ENCODE results near the gene LITAFD. TPM values are rescaled to one million over a fixed set of nuclear protein-coding genes. Genes with fewer than 3 reads are reported as not detected.
A peak's percentile ranks its signal among the peaks of the same experiment; 100 is the strongest.
"Not testable (repeated sequence)": the region's sequence is repeated elsewhere in the genome, so short reads cannot be mapped to it uniquely, and the experiment has no call there.

Gene LITAFD
- total RNA-seq, 2 donors from 2014 or later: not detected

GRCh38 chr16:8905795-8906591 is 23.8 kb downstream of the LITAFD start:
- Mint-ChIP-seq H3K27me3 (no peaks in the 10 kb centered on the region), H3K4me3 (no peak overlapping the region), H3K27ac (peak overlapping the region; percentile 19), H3K4me1 (peaks cover 17% of the 10 kb centered on the region), H3K9me3 (no peaks in the 10 kb centered on the region), H3K36me3 (ENCODE audit: low read depth) (peaks cover 99% of the 10 kb centered on the region)
- ATAC-seq (replicated peaks): no peak

GRCh38 chr16:8907096-8907495 is 24.9 kb downstream of the LITAFD start:
- no peak for ATAC-seq (replicated peaks)
- Mint-ChIP-seq H3K36me3 (ENCODE audit: low read depth) (peaks cover 99% of the 10 kb centered on the region), H3K27ac (peak overlapping the region; percentile 43), H3K4me3 (no peak overlapping the region), H3K4me1 (peaks cover 25% of the 10 kb centered on the region), H3K27me3 (no peaks in the 10 kb centered on the region), H3K9me3 (no peaks in the 10 kb centered on the region)

DNA sequence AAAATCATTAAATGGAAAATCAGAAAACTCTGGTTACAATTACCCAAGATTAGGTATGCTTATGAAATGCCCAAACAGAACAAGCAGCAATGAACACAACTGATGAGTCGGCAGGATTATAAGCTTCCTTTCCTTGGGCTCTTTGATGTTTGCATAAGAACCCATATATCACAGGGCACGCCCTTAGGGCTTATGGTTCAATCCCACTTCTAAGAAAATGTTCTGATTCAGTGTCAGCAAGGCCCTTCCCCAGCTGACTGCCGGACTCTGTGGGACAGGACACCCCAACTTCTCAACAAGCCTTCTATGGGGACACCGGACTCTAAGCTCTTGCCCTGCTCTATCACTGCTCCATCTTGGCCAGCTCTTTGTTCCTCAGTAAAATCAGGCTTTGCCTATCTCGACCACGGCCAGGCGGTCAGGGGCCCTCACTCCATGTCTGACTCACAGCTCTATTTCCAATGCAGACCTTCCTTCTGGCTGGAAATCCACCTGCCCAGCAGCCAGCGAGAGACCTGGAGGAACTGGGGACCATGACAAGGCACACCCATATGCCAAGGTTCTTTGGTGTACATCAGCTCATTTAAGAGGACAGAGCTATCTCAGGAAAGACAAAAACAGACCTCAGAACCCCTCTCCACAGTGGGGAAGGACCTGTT is 26.8 kb downstream of the LITAFD start:
- H3K9me3 Mint-ChIP-seq: no peaks in the 10 kb centered on the region
- H3K27me3 Mint-ChIP-seq: no peaks in the 10 kb centered on the region
- peaks cover 25% of the 10 kb centered on the region for H3K4me1 Mint-ChIP-seq
- no peak overlapping the region for H3K4me3 Mint-ChIP-seq
- H3K36me3 Mint-ChIP-seq (ENCODE audit: low read depth): peaks cover 99% of the 10 kb centered on the region
- H3K27ac Mint-ChIP-seq: peak overlapping the region; percentile 25
- peak; percentile 21 for ATAC-seq (replicated peaks)

- Mint-ChIP-seq H3K36me3 (ENCODE audit: low read depth) (peaks cover 100% of the 10 kb centered on the region), H3K4me1 (peaks cover 25% of the 10 kb centered on the region), H3K27ac (peak overlapping the region; percentile 84), H3K27me3 (no peaks in the 10 kb centered on the region), H3K9me3 (no peaks in the 10 kb centered on the region), H3K4me3 (no peak overlapping the region)
- no peak for ATAC-seq (replicated peaks)
Observed at GRCh38 chr16:8910811-8911210, 28.7 kb downstream of the LITAFD start.

GRCh38 chr16:8912793-8913192 is 30.6 kb downstream of the LITAFD start:
- Mint-ChIP-seq H3K27ac (no peak overlapping the region), H3K36me3 (ENCODE audit: low read depth) (peaks cover 100% of the 10 kb centered on the region), H3K9me3 (no peaks in the 10 kb centered on the region), H3K4me3 (no peak overlapping the region), H3K4me1 (peaks cover 25% of the 10 kb centered on the region), H3K27me3 (no peaks in the 10 kb centered on the region)
- no peak for ATAC-seq (replicated peaks)

- H3K4me3 Mint-ChIP-seq: no peak overlapping the region
- no peaks in the 10 kb centered on the region for H3K27me3 Mint-ChIP-seq
- peaks cover 100% of the 10 kb centered on the region for H3K36me3 Mint-ChIP-seq (ENCODE audit: low read depth)
- ATAC-seq (replicated peaks): no peak
- no peak overlapping the region for H3K27ac Mint-ChIP-seq
- H3K9me3 Mint-ChIP-seq: no peaks in the 10 kb centered on the region
- peaks cover 20% of the 10 kb centered on the region for H3K4me1 Mint-ChIP-seq
Observed at GRCh38 chr16:8914098-8914497, 31.9 kb downstream of the LITAFD start.

GRCh38 chr16:8915722-8916301 is 33.7 kb downstream of the LITAFD start:
- H3K4me3 Mint-ChIP-seq: no peak overlapping the region
- H3K27me3 Mint-ChIP-seq: no peaks in the 10 kb centered on the region
- no peaks in the 10 kb centered on the region for H3K9me3 Mint-ChIP-seq
- peaks cover 29% of the 10 kb centered on the region for H3K4me1 Mint-ChIP-seq
- no peak overlapping the region for H3K27ac Mint-ChIP-seq
- peaks cover 100% of the 10 kb centered on the region for H3K36me3 Mint-ChIP-seq (ENCODE audit: low read depth)
- no peak for ATAC-seq (replicated peaks)

DNA sequence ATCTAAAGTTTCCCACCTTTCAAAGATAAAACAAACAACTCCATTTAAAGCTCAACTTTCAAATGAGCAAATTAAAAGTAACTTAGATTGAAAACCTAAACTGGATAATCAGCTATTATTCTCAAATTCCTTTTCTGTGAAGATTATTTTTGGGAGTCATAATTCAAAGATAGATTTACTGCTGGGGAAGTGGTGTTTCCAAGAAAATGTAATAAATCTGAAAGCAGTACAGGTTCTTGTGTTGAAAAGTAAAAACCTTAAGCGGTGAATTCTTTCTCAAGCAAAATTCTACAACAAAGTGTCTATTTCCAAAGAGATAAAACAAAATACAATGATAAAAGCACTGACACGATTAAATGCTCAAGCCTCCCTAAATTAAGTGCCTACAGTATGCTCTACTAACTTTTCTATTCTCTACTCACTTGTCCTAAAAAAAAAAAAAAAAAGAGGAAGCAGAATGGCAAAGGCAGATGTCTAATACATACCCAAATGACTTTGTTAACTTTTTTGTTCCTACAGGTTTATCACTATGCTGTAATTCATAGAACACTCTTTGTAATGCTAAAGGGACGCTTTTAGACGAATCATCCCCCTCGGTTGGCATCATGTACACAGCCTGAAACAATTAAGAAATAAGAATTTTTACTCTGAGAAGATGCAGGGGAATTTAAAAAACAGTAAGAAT is 34.5 kb downstream of the LITAFD start:
- H3K4me3 Mint-ChIP-seq: no peak overlapping the region
- peak overlapping the region; percentile 22 for H3K27ac Mint-ChIP-seq
- peaks cover 29% of the 10 kb centered on the region for H3K4me1 Mint-ChIP-seq
- H3K27me3 Mint-ChIP-seq: no peaks in the 10 kb centered on the region
- peaks cover 100% of the 10 kb centered on the region for H3K36me3 Mint-ChIP-seq (ENCODE audit: low read depth)
- no peak for ATAC-seq (replicated peaks)
- H3K9me3 Mint-ChIP-seq: no peaks in the 10 kb centered on the region

DNA sequence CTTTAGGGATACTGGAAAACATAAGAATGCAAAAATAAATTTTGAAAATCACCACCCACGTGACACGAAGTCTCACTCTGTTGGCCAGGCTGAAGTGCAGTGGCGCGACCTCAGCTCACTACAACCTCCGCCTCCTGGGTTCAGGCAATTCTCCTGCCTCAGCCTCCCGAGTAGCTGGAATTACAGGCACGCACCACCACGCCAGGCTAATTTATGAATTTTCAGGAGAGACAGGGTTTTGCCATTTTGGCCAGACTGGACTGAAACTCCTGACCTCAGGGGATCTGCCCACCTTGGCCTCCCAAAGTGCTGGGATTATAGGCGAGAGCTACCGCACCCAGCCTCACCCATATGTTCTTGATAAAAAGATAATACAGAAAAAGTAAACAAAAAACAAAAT is 35.2 kb downstream of the LITAFD start:
- peaks cover 32% of the 10 kb centered on the region for H3K4me1 Mint-ChIP-seq
- not testable (repeated sequence) for ATAC-seq (replicated peaks); H3K27ac Mint-ChIP-seq

DNA sequence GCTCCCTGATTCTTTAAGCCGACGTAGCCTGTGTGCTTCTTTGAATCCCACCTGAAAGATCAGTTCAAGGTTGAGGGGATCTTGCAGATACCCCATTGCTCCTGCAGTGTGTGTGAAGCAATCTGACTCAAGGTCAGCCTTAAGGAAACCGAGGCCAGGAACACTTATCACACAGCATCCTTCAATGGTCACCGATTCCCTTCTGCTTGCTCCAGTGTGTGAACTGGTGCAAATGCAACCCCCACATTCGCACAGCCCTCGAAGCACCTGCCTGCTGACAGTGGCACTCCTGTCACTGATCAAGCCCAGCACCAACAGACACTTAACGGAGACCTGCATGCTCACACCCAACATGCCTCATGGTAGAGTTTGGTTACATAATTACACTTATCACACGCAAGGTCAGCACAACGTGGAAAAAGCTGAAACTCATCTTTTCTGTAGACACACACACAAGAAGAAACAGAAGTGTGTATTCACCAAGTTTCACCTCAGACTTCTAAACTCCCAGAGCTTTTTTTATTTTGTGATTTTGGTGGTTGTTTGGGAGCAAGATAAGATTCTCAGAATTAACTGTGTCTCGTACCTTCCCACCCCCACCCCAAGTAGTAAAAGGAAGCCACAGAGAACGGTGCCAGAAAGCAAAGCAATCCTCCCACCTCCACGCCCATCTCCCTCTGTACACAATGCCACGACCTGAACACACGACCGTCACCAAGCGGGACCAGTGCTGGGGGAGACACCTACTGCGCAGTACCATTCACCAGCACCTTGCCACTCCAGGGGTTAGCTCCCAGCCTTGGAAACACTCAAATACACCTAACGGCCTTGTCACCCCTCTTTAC is 37.2 kb downstream of the LITAFD start:
- Mint-ChIP-seq H3K4me1 (peaks cover 41% of the 10 kb centered on the region), H3K9me3 (no peaks in the 10 kb centered on the region), H3K27ac (peak overlapping the region; percentile 76), H3K4me3 (peak overlapping the region; percentile 63), H3K27me3 (no peaks in the 10 kb centered on the region), H3K36me3 (ENCODE audit: low read depth) (peaks cover 100% of the 10 kb centered on the region)
- peak; percentile 54 for ATAC-seq (replicated peaks)

More for the DNA sequence above, 35.2 kb downstream of the LITAFD start:
- H3K36me3 Mint-ChIP-seq (ENCODE audit: low read depth): peaks cover 100% of the 10 kb centered on the region
- not testable (repeated sequence) for H3K9me3 Mint-ChIP-seq, H3K27me3 Mint-ChIP-seq, H3K4me3 Mint-ChIP-seq

DNA sequence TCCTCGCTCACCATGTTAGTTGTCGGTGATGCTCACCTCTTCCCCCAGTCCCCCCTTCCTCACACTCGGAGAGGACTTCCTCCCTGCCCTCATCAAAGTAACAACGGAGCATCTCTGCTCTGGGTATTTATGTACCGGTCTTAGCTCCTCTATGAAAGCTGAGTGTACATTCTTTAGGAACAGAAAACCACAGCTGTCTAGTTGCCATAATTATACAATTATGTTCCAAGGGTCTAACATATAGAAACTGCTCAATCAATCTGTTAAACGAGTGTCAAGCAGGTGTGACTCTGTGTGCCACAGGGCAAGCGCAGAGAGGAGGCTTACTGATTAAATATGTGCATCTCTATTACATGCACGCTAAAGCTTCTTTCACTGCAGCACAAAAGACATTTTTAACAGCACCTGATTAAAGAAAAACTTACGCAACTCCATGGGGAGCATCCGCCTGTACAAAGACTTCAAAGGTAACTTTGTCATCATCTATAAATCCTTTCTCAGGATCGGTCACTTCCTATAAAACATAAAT is 37.8 kb downstream of the LITAFD start:
- Mint-ChIP-seq H3K27ac (peak overlapping the region; percentile 76), H3K27me3 (no peaks in the 10 kb centered on the region), H3K9me3 (no peaks in the 10 kb centered on the region), H3K36me3 (ENCODE audit: low read depth) (peaks cover 100% of the 10 kb centered on the region), H3K4me1 (peaks cover 45% of the 10 kb centered on the region), H3K4me3 (peak overlapping the region; percentile 63)
- ATAC-seq (replicated peaks): peak; percentile 4

- Mint-ChIP-seq H3K9me3 (no peaks in the 10 kb centered on the region), H3K4me3 (peak overlapping the region; percentile 63), H3K4me1 (peaks cover 45% of the 10 kb centered on the region), H3K27me3 (no peaks in the 10 kb centered on the region), H3K27ac (peak overlapping the region; percentile 76), H3K36me3 (ENCODE audit: low read depth) (peaks cover 100% of the 10 kb centered on the region)
- peak; percentile 75 for ATAC-seq (replicated peaks)
Observed at GRCh38 chr16:8920645-8921346, 38.6 kb downstream of the LITAFD start.

DNA sequence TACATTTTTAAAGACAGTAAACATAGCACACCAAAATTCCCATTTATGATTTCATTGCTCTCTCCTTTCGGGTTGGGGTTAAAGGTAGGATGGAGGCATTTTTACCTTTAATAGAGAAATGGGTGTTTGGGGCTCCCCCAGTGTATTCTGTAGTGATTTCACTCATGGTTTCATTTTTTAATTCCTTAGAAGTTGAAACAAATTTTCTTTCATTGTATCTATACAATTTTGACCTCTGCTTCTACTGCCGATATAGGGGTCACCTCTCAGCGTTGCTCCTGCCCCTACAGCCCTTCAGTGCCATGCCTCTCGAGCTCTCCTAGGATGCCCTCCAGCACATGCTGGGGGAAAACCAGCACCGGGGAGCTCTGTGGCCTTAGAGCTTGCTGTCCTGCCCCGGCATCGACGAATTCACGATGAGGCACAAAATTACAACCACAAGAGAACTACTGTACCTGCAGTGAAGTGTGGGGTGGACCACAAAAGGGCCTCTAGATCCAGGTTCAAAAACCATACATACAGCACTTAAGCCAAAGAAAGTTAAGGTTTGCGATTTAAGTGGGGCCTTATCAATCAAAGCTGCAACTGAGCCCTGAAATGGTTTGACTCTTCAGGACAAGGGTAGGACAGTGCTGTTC is 39.3 kb downstream of the LITAFD start:
- H3K9me3 Mint-ChIP-seq: no peaks in the 10 kb centered on the region
- H3K36me3 Mint-ChIP-seq (ENCODE audit: low read depth): peaks cover 100% of the 10 kb centered on the region
- H3K4me3 Mint-ChIP-seq: peak overlapping the region; percentile 63
- peaks cover 45% of the 10 kb centered on the region for H3K4me1 Mint-ChIP-seq
- no peaks in the 10 kb centered on the region for H3K27me3 Mint-ChIP-seq
- peak overlapping the region; percentile 76 for H3K27ac Mint-ChIP-seq
- ATAC-seq (replicated peaks): peak; percentile 59
